ENCODE data around the gene EFL1.

DNA sequence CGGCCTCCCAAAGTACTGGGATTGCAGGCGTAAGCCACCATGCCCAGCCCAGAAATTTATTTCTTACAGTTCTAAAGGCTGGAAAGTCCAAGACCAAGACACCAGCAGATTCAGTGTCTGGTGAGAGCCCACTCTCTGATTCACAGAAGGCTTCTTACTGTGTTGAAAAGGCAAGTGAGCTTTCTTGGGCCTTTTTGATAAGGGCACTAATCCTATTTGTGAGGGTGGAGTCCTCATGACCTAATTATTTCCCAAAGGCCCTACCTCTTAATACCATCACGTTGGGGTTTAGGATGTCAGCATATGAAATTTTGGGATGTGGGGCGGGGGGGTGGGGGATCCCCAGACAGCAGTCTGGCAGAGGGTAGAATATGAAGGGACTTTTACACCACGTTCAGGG is 169.2 kb downstream of the EFL1 start:
- no peak for TF ChIP-seq YY1 (IDR thresholded peaks at IDR 0.05; ENCODE audit: insufficient read depth, insufficient read length)
- no peak for TF ChIP-seq SUZ12 (IDR thresholded peaks at IDR 0.05; ENCODE audit: extremely low read depth, insufficient read depth, insufficient read length)
- no peak for TF ChIP-seq ZNF274 (IDR thresholded peaks at IDR 0.05; ENCODE audit: low read depth, low read length)

Data from NT2/D1 (cell line).